Measurements from ENCODE around the gene IL27RA.

GRCh38 chr19:14035706-14036105 is 4.1 kb downstream of the IL27RA start:
- TF ChIP-seq CTCF (conservative IDR thresholded peaks at IDR 0.05; ENCODE audit: low read depth, low read length) (no peak), EZH2phosphoT487 (IDR thresholded peaks at IDR 0.05; ENCODE audit: borderline replicate concordance, low read length) (no peak), EZH2 (IDR thresholded peaks at IDR 0.05; ENCODE audit: low read length, unreplicated experiment) (no peak)
